Activated CD4-positive, alpha-beta T cell treated with anti-CD3 and anti-CD28 coated beads for 48 hours (primary cell): ENCODE measurements around the gene PPP1R3F.
"Not testable (repeated sequence)": the region's sequence is repeated elsewhere in the genome, so short reads cannot be mapped to it uniquely, and the experiment has no call there.

Experiments
- DNase-seq: peaks from one replicate; pipeline ENCODE4 v3.0.0-alpha.2; 2020

The PPP1R3F gene

DNA sequence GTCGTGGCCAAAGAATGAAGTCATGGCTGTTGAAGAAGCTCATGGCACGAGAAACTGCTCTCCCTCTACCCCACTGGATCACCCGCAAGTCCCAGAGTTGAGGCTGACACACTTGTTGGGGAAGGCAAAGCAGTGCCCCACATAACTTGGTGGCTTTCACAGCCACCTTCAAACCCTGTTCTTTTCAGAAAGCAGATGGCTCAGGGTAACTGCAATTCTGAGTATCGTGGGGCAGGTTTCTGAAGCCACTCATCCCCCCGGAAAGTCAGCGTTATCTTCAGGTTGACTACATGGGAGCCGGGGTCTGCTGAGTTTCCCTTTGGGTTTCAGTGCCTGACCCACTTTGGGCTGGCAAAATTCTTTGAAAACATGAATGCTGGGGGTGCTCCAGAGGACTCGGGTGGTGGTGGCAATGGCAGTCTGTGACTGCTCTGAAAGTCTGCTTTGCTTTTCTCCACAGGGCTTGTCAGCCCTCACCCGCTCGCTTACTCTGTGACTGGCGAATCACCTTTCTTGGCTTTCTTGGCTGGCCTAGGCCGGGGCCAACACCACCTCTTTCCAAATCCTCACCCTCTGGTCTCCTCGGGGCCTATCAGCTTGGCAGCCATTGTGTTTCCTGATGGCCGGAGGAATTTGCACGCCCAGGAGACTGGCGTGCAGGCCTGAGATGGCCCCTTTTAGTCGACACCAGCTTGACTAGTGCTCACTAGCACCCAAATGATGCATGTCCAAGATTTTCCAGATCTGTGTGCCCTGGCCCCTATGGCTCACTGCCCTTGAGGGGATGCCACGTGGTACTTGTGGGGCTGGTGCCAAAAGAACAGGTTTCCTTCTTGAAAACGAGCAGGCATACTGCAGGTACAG, 7.3 kb downstream of the PPP1R3F start:
- peak; percentile 47 for DNase-seq

DNA sequence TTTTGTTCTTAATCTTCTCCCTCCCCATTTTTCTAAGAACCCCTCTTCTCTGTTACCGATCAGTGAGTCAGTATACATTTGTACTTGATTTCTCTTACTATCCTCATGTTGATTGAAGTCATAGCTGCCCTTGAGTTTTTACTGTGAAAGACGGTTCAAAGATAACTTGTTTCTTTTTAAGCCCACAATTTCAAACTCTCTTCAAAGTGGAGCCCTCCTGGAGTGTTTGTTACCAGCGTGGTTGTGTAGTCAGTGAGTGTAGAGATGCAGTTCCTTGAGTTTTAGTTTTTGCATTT, 7.9 kb downstream of the PPP1R3F start:
- no peak for DNase-seq

DNA sequence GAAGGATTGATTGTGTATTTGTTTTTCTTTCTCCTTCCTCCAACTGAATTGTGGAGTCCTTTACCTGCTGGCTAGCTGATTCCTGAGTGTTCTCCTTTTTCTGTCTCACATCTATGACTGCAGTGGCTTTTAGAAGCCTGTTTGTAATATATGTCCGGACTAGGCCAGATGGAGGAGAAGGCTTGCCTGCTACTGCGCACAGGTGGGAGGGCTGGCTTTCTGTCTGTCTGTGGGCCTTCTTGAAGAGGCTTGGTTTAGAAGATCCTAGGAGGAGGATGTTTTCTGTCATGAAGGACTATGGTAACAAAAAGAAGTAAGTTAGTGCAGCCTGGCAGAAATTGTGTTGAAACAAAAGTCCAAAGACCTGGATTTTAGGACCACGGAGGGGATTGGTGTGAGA, 8.5 kb downstream of the PPP1R3F start:
- no peak for DNase-seq

DNA sequence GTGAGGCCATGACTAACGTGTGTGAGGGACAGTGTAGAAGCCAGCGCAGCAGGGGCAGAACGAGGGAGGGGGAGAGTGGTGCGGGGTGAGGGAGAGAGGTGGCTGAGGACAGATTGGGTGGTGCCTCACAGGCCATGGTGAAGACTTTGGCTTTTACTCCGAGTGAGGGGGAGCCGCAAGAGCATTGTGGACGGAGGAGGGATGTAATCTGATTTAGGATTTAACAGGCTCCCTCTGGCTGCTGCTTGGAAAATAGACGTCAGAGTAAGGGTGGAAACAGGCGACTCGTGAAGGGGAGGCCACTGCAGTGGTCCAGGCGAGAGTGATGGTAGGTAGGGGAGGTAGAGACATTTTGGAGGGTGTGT, 13.0 kb downstream of the PPP1R3F start:
- no peak for DNase-seq

DNA sequence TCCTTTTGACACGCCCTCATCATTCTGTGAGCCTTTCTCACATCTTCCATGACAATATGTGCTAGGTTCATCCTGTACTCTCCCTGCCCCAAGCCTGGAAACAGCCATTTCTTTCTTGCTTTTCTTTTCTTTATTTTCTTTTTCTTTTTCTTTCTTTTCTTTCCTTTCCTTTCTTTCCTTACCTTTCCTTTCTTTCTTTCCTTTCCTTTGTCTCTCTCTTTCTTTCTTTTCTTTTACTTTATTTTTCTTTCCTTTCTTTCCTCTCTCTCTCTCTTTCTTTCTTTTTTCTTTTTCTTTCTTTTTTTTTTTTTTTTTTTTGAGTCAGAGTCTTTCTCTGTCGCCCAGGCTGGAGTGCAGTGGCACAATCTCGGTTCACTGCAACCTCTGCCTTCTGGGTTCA, 14.6 kb downstream of the PPP1R3F start:
- no peak for DNase-seq

DNA sequence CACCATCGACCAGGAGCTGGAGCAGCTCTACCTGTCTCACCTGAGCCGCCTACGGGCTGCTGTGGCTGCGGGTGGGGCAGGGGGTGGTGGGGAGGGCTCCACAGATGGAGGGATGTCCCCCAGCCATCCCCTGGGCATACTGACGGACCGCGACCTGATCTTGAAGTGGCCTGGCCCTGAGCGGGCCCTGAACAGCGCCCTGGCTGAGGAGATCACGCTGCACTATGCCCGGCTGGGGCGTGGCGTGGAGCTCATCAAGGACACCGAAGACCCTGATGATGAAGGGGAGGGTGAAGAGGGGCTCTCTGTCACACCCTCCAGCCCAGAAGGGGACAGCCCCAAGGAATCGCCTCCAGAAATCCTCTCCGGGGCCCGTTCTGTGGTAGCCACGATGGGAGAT, 16.5 kb downstream of the PPP1R3F start:
- DNase-seq = no peak

DNA sequence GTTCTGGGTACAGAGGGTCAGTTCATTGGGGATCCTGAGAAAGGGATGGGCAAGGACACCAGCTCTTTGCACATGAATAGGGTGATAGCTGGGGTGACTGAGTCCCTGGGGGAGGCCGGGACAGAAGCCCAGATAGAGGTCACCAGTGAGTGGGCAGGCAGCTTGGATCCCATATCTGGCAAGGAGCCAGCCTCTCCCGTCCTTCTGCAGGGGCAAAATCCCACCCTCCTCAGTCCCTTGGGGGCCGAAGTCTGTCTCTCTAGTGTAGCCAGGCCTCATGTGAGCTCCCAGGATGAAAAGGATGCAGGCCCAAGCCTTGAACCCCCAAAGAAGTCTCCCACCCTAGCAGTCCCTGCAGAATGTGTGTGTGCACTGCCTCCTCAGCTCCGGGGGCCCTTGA, 17.0 kb downstream of the PPP1R3F start:
- no peak for DNase-seq

DNA sequence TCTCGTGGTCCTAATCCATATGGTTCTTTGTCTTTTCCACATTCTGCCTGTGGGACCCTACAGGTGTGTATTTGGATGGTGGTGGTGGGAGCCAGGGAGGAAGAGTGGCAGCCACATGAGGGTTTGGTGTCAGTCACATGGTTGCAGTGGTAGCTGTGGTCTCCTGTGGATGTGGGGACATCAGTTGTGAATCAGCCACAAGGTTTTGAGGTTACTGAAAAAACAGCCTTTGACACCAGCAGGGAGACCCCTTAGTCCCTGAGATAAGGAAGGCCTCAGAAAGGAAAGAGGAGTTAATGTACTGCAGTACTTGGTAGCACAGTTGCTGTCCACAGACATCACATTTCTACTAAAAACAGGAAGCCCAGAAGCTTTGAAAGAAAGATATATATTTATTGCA, 18.1 kb downstream of the PPP1R3F start:
- no peak for DNase-seq

DNA sequence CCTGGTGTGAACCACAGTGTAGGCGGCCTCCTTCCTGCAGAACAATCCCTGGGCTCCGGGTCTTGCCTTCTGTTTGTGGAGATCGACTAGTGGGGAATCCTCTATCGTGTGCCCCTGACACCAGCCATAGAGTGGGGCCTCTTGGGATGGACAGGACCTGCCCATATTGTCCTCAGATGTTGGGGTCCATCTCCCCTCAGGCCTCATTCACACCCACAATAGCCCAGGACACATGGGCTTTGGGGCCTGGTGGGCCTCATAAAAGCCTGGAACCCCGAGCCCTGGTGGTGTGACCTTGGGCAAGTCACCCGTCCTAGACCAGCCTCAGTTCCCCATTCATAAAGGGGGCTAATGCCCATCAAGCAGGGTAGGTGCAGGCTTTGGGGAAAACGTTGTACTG, 20.6 kb downstream of the PPP1R3F start:
- no peak for DNase-seq

DNA sequence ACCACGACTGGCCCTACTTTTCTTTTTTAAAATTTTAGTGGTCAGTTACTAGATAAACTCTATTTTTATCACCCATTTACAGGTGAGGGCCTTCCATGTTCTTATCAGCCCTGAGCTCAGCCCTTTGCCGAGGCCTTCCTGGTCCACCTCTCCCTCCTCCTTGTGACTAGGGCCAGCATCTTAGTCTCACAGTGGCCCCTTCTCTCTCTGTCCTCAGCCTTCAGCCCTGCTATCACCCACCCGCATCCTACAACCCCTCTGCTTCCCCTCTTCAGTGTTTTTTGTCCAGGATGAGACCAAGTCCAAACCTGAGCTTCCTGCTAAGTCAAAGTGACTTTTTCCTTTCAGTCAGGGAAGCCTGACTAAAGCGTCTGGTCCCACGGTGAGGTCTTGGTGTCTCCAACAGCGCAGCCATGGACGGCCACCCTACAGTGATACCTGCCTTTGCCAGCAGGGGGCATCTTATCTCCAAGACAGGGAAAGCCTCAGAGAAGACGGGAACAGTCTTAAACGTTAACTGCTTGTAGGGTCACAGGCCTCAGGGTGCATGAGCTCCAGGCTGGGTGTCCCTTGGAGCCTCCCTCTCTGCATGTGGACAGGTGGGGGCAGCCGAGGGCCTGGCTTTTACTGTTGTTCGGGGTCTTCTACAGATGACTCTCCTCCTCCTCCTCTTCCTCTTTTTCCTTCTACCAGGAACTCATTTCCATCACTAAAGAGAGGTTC, 22.2 kb downstream of the PPP1R3F start:
- DNase-seq = peak; percentile 81

DNA sequence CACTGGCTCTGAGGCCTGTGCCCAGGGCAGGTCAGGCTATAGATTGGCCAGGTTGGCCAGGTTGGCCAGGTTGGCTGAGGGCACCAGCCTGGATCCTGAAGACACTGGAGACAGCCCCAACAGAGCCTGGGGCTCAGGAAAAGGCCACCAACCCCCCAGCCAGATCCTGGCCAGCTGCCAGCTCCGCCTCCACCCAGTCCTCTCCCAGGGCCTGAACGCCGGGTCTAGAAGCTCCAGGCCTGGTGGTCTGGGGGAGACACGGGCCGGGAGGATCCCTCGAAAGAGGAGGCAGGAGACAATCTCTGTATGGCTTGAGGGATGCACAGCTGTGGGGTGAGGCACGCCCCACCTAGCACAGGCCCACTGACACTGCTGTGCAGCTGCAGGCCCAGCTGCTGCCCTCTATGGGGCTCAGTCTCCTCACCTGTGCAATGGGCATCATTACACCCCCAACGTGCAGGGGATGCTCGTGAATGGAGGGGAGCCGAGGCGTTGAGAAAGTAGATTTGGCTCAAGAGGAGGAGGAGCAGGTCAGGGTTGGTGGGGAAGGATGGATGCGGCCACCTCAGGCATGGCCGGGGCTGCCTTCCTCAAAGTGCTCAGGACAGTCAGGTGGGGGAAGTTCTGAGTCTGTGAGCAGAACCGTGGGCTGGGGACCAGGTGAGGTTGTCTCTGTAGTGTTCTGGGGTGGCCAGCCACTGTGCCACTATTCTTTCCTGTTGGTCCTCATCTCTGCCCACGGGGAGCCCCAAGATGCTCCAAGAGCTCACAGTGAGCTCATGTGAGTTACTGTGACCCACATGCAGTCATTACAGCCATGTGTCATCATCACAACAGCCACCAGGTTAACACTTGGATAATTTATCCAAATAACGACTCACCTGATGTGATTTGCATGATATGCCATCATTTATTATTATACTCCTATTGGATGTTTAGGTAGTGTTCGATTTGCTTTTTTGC, 23.1 kb downstream of the PPP1R3F start:
- no peak for DNase-seq

DNA sequence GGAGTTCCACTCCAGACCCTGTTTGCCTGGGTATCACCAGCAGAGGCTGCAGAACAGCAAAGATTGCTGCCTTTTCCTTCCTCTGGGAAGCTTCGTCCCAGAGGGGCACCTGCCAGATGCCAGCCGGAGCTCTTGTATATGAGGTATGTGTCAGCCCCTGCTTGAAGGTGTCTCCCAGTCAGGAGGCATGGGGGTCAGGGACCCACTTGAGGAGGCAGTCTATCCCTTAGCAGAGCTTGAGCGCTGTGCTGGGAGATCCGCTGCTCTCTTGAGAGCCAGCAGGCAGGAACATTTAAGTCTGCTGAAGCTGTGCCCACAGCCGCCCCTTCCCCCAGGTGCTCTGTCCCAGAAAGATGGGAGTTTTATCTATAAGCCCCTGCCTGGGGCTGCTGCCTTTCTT, 29.7 kb downstream of the PPP1R3F start:
- not testable (repeated sequence) for DNase-seq

DNA sequence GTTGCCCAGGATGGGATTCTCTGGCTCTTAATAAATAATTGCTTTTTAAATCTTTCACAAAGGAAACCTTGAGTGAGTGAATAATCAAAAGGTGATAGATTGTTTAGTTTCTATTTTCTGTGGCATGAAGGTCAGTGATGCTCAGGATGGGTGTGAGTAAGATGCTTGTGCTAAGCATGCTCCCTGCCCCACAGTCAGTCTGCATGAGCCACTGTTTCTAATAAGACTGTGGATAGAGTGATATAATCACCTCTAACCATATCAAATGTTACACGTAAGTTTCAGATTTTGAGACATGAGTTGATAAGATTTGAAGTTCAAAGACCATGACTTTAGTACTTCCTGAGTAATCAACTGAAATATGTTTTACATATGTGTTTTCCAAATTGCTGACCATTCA, 31.1 kb downstream of the PPP1R3F start:
- DNase-seq = no peak

DNA sequence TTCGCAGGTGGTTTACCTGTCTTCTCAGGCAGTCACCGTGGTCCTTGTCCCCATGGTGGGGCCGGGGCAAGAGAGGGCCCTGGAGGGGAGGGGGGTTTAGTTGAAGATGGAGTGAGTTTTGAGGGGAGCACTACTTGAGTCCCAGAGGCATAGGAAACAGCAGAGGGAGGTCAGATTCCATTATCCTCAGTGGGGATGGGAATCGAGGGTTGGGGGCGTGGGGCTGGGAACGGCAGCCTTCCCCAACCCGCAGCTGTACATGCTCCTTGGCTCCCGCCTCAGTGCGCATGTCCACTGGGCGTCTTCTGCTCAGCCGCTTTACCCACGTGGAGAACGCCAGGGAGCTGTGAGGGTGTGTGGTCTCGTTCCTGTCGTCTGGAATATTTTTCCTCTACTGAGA, 33.8 kb downstream of the PPP1R3F start, which contains the start of gene GAGE10:
GAGE10 (plus strand) TSS at position 301 of the 400 bp plus-strand sequence. CDS start 1,214 bp downstream, outside the sequence.
- no peak for DNase-seq

DNA sequence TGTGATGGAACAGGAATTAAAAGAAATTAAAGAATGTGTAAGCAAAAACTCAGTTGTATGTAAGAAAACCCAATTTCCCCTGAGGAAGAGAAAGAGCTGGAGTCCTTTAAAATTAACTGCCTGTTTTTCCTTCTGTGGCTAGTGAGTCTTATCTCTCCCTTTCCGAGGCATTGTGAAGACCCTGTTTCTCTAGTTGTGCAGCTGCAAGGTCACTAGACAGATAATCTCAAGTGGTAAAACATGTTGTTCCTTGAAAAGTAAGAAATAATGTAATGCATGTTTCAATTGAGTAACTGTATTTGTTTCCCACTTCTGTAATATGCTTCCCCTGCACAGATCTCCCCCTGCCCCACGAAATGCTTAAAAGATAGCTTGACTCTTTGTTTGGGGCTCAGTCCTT, 38.2 kb downstream of the PPP1R3F start:
- DNase-seq = not testable (repeated sequence)

DNA sequence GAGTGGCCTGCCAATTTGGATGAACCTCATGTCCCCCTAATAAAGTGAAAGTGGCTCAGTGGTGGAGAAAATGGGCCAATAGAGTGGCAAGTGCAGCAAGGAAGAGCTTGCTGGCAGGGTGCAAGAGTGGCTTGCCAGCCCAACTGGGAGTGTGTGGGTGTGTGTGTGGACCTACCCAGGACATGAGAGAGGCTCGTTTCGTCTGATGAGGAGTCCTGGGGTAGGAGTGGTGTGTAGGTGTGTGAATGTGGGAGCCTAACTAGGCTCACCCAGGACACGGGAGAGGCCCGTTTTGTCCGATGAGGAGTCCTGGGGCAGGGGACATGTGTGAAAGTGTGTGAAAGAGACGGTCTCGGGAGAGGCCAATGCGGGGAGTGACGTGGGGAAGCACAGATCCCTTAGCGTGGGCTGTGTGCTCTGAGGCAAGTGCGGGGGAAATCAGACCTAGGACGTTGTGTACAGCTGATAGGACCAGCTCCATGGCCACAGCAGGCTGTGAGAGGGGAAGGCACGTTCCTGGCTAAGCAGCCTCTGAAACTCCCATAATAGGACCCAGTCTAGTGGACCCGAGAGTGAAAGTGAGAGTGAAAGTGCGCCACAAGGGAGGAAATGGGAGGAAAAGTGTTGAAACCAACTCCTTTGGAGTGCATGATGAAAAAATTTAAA, 39.1 kb downstream of the PPP1R3F start:
- peak; percentile 23 for DNase-seq

DNA sequence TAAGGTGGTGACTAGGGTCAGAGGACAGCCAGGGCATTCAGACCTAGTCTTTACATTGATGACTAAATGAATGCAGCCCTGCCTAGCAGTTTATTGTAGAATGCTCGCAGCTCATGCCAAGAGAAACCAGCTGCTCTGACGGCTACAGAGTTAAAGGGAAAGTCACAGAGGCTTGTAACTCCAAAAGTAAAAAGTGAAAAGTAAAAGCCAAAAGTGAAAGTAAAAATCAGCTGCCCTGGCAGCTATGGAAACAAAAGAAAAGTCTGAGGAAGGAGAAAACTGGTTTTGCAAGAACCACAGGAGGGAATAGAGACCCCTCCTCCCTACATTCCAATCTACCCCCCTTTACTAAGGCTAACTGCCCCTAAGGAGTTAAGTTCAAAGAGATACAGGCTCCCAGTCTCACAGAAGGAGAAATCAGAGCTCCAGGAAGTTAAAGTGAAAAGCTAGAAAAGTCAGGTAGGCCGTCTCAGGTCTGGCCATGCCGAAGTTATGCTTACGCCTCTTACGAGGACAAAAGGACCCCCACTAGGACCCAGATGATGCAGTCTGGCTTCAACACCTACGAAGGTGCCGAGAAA, 39.9 kb downstream of the PPP1R3F start:
- DNase-seq = no peak

DNA sequence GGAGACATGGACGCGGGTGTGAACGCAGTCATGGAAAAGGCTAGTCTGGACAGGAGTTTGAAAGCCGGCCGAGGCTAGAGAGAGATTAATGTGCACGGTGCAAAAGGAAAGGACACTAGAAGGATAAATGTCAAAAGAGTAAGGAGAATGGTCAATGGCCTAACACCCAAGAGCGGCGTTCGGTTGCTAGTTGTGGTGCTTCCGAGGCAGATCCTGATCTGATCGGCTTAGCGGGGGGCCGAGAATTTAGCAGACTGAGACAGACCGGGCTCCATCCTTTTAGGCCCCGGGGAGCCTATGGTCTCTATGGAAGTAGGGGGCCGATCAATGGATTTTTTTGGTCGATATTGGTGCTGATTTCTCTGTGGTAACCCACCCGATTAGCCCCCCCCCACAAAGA, 40.8 kb downstream of the PPP1R3F start:
- no peak for DNase-seq

DNA sequence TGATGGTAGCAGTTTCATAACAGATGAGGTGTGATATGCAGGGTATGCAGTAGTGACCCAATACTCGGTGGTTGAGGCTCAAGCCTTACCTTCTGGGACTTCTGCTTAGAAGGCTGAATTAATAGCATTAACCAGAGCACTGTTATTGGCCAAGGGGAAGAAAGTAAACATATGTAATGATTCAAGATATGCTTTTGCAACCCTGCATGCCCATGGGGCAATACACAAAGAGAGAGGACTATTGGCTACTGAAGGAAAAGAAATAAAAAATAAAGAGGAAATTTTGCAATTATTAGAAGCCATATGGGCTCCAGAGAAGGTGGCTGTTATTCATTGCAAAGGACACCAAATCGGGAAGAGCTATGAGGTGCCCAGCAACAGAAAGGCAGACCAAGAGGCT, 42.6 kb downstream of the PPP1R3F start:
- no peak for DNase-seq

DNA sequence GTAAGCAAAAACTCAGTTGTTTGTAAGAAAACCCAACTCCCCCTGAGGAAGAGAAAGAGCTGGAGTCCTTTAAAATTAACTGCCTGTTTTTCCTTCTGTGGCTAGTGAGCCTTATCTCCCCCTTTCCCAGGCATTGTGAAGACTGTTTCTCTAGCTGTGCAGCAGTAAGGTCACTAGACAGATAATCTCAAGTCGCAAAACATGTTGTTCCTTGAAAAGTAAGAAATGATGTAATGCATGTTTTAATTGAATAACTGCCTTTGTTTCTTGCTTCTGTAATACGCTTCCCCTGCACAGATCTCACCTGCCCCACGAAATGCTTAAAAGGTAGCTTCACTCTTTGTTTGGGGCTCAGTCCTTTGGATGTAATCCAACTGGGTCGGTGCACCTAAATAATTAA, 46.5 kb downstream of the PPP1R3F start:
- DNase-seq = no peak

DNA sequence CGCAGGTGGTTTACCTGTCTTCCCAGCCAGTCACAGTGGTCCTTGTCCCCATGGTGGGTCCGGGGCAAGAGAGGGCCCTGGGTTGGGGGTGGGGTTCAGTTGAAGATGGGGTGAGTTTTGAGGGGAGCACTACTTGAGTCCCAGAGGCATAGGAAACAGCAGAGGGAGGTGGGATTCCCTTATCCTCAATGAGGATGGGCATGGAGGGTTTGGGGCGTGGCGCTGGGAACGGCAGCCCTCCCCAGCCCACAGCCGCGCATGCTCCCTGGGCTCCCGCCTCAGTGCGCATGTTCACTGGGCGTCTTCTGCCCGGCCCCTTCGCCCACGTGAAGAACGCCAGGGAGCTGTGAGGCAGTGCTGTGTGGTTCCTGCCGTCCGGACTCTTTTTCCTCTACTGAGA, 52.1 kb downstream of the PPP1R3F start, which contains the start of gene GAGE12J:
GAGE12J (plus strand) TSS at position 301 of the 400 bp plus-strand sequence. CDS start 1,157 bp downstream, outside the sequence.
- DNase-seq = not testable (repeated sequence)

DNA sequence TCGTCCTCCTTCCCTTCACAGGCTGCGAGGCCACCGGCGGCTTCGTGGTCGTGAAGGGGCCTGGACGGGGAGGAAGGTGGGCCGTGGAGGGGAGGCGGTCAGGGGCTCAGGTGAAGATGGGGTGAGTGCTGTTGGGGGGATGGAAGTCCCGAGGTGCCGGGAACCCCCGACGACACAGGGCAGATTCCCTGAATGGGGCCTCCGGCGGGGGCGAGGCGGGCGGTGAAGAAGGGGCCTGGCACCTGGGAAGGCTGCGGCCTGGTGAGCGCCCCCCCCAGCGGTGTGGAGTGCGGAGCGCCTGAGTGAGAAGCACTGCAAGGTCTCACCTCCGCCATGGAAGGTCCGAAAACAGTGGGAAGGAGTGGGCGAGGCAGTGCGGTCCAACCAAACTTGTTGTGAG, 52.7 kb downstream of the PPP1R3F start:
- DNase-seq = not testable (repeated sequence)
